ENCODE measurements around the gene LRMDA.
"Not testable (repeated sequence)": the region's sequence is repeated elsewhere in the genome, so short reads cannot be mapped to it uniquely, and the experiment has no call there.

The LRMDA gene

GRCh38 chr10:76126607-76127527 is 695.4 kb downstream of the LRMDA start:
- DNase-seq (ENCODE audit: low read depth): no peak

GRCh38 chr10:76127984-76128589 is 696.7 kb downstream of the LRMDA start:
- DNase-seq (ENCODE audit: low read depth): no peak

GRCh38 chr10:76129213-76129612 is 697.8 kb downstream of the LRMDA start:
- DNase-seq (ENCODE audit: low read depth): no peak

GRCh38 chr10:76130892-76131291 is 699.5 kb downstream of the LRMDA start:
- no peak for DNase-seq (ENCODE audit: low read depth)

- DNase-seq (ENCODE audit: low read depth): no peak
Observed at GRCh38 chr10:76133597-76134255, 702.3 kb downstream of the LRMDA start.

- DNase-seq (ENCODE audit: low read depth): no peak
Observed at GRCh38 chr10:76136961-76137360, 705.5 kb downstream of the LRMDA start.

- no peak for DNase-seq (ENCODE audit: low read depth)
Observed at GRCh38 chr10:76138286-76138685, 706.9 kb downstream of the LRMDA start.

DNA sequence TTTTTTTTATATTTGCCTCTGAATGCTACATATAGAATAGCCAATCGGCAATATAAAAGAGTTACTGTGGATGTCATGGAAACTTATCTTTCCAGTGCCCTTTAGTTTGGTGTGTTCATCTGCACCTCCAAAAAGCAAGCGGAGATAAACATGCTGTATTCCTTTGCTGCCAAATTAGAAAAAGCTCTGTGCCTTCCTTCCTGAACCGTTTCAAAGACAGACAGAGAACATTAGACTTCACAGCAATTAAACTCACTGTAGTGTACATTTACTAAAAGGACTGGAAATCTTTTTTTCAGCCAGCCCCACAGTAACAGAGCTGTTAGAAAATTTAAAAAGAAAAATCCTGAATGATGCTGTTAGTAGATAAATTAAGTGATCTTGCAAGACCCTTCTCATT is 707.5 kb downstream of the LRMDA start:
- no peak for DNase-seq (ENCODE audit: low read depth)

- DNase-seq (ENCODE audit: low read depth): no peak
Observed at GRCh38 chr10:76139431-76139830, 708.0 kb downstream of the LRMDA start.

- no peak for DNase-seq (ENCODE audit: low read depth)
Observed at GRCh38 chr10:76141376-76141775, 710.0 kb downstream of the LRMDA start.

GRCh38 chr10:76148217-76148616 is 716.8 kb downstream of the LRMDA start:
- DNase-seq (ENCODE audit: low read depth): not testable (repeated sequence)

DNA sequence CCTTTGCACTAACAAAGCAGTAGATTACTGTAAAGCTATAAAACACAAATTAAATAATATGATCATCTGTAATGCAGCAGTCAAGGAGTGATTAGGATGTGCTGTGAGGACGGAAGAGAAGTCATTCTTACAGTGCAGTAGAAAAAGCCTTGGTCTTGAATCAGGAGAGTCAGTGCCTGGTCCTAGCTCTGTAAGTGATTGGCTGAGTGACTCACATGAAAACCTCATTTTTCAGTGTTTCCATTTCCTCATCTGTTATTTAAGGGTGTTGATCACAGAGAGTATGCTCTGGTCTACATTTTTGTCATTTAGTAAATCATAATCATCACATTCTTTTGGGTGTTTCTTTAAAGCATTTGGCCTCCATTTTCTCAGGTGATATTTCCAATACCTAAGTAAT is 717.8 kb downstream of the LRMDA start:
- DNase-seq (ENCODE audit: low read depth): no peak

DNA sequence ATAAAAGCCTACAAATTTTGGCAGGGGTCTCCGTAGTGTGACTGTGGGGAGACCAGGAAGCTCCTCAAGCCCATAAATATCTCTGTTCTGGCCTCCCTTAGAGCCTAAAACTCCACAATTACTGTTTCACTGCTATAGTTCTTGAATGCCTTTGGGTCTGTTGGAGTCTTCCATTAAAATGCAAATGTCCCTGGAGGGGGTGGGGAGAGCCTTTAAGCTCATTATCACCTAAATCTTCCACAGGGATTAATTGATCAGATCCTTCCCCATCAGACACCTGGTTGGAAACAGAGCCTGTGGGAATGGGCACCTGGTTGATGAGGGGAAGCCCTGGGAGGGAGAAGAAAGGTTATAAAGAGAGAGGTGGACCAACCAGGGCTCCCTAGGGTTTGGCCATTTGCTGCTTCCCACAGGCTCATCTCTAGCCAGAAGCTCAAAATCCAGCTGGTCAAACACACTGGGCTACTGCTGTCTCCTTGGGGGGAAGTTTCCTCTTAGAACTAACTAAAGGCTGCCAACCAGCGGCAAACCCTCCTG is 718.2 kb downstream of the LRMDA start:
- no peak for DNase-seq (ENCODE audit: low read depth)

- DNase-seq (ENCODE audit: low read depth): no peak
Observed at GRCh38 chr10:76150139-76150875, 718.9 kb downstream of the LRMDA start.

- no peak for DNase-seq (ENCODE audit: low read depth)
Observed at GRCh38 chr10:76150876-76151288, 719.5 kb downstream of the LRMDA start.

DNA sequence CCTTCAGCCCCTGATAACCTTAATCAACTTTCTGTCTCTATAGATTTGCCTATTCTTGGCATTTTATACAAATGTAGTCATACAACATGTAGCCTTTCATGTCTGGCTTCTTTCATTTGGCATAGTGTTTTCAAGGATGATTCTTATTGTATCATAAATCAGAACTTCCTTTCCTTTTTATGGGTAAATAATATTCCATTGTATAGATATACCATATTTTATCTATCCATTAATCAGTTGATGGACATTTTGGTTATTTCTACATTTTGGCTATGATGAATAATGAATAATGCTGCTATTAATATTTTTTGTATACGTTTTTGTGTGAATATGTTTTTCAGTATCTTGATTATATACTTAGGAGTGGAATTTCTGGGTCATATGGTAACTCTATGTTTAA is 720.8 kb downstream of the LRMDA start:
- no peak for DNase-seq (ENCODE audit: low read depth)

- no peak for DNase-seq (ENCODE audit: low read depth)
Observed at GRCh38 chr10:76155961-76156360, 724.5 kb downstream of the LRMDA start.

DNA sequence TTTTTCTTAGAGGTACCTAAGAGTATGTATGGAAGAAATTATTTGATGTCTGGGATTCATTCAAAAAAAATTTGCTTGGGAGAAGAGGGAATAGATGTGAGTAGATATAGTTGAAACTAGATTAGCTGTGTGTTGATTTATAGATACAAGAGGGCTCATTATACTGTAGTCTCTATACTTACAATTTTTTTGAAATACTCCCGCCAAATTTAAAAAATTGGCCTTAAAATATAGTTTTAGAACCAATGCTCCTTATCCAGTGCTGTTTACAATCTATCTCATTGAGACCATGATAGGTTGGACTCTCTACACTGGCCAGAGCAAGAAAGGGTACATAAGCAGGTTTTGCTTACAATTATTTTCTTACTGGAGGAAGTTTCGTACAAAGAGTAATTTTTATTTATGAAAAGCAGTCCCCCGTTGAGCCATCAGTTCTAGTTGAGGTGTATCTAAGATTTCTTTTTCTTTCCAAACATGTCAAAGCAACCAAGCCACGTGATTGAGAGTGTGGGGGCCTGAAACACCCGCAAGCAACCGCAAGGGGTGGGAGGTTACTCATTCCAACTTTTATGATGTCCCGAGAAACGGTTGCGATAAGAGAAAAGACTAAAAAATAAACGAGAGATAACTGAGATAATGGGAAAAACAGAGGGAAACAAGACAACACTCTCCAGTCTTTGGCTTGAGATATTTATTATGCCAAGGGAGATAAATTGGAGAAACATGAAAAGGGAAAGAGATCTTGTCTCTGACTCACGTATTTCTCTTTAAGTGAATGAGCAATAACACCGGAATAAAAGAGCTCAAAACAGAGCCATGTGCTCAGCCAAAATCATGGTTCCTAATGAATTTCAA is 729.2 kb downstream of the LRMDA start:
- DNase-seq (ENCODE audit: low read depth): no peak

DNA sequence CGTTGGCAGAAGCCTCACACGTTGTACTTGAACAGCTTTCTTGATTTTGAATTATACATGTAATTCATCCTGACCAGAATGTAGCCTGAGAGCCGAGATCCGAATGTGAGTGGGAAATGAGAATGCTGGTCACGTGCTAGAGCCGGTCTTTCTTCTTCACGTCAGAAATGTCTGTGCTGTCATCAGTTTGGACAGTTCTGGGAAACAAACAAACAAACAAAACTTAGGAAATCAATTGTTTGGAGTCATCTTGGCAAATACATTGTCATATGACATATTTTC is 729.8 kb downstream of the LRMDA start:
- no peak for DNase-seq (ENCODE audit: low read depth)

- DNase-seq (ENCODE audit: low read depth): no peak
Observed at GRCh38 chr10:76168437-76168836, 737.0 kb downstream of the LRMDA start.

GRCh38 chr10:76169246-76169645 is 737.8 kb downstream of the LRMDA start:
- no peak for DNase-seq (ENCODE audit: low read depth)

All from activated T-cell treated with anti-CD3 and anti-CD28 coated beads for 24 hours (primary cell).